ENCODE data around the gene EPHB3. TPM values are rescaled to one million over a fixed set of nuclear protein-coding genes. Genes with fewer than 3 reads are reported as not detected.
A peak's percentile ranks its signal among the peaks of the same experiment; 100 is the strongest.

Gene EPHB3
- polyA plus RNA-seq, 12 donors, result 23.8 to 49.1 (median 35.9) TPM; not detected in 1

GRCh38 chr3:184562878-184563560, 1.4 kb downstream of the EPHB3 start:
- no peak for DNase-seq

- no peak for DNase-seq
Measured at GRCh38 chr3:184563561-184563925, 2.0 kb downstream of the EPHB3 start.

- DNase-seq, result no peak
Measured at GRCh38 chr3:184563941-184564684, 2.5 kb downstream of the EPHB3 start.

GRCh38 chr3:184564685-184565385, 3.2 kb downstream of the EPHB3 start:
- DNase-seq, result no peak

- no peak for DNase-seq
Measured at GRCh38 chr3:184565421-184566211, 4.0 kb downstream of the EPHB3 start.

- DNase-seq, result no peak
Measured at GRCh38 chr3:184566441-184567414, 5.1 kb downstream of the EPHB3 start.

GRCh38 chr3:184567946-184568559, 6.5 kb downstream of the EPHB3 start:
- no peak for DNase-seq

GRCh38 chr3:184568560-184568923, 7.0 kb downstream of the EPHB3 start:
- no peak for DNase-seq

GRCh38 chr3:184568924-184569829, 7.6 kb downstream of the EPHB3 start:
- peak; percentile 98 for DNase-seq

GRCh38 chr3:184570035-184570434, 8.4 kb downstream of the EPHB3 start:
- no peak for DNase-seq

GRCh38 chr3:184570489-184570888, 8.9 kb downstream of the EPHB3 start:
- no peak for DNase-seq

GRCh38 chr3:184571750-184572377, 10.3 kb downstream of the EPHB3 start:
- DNase-seq, result no peak

GRCh38 chr3:184572633-184573270, 11.2 kb downstream of the EPHB3 start:
- no peak for DNase-seq

GRCh38 chr3:184574515-184575417, 13.2 kb downstream of the EPHB3 start:
- DNase-seq, result no peak

GRCh38 chr3:184575701-184576100, 14.1 kb downstream of the EPHB3 start:
- no peak for DNase-seq

GRCh38 chr3:184576457-184577240, 15.1 kb downstream of the EPHB3 start:
- no peak for DNase-seq
